ENCODE measurements around the gene NME9.

NME9 gene

GRCh38 chr3:138329127-138329983, at the start of gene NME9:
NME9 (minus strand) TSS chr3:138329851; CDS start chr3:138329335, 516 bp downstream.
- no peaks in the 10 kb centered on the region for H3K36me3 ChIP-seq (ENCODE audit: insufficient read depth, low read length)
- H3K9me2 ChIP-seq (replicated peaks; ENCODE audit: low read depth, low read length), result no peaks in the 10 kb centered on the region
- H4K20me1 ChIP-seq (ENCODE audit: insufficient read depth, low read length, poor library complexity, severe bottlenecking), result no peaks in the 10 kb centered on the region
- H3K4me2 ChIP-seq (ENCODE audit: low read depth, low read length, poor library complexity, severe bottlenecking), result peak within 1 kb of the TSS; percentile 88
- H3F3A ChIP-seq (ENCODE audit: low read depth), result no peaks in the 10 kb centered on the region
- TF ChIP-seq EZH2phosphoT487 (IDR thresholded peaks at IDR 0.05; ENCODE audit: borderline replicate concordance) (no peak), CTCF (conservative IDR thresholded peaks at IDR 0.05; ENCODE audit: low read length) (peak; percentile 80)
- peaks cover 33% of the 10 kb centered on the region for H3K4me1 ChIP-seq (ENCODE audit: insufficient read depth, low read length, poor library complexity, severe bottlenecking)
- H3K27me3 ChIP-seq (ENCODE audit: insufficient read depth, low read length, poor library complexity, severe bottlenecking), result no peaks in the 10 kb centered on the region
- peak within 1 kb of the TSS; percentile 86 for H3K4me3 ChIP-seq (ENCODE audit: low read length, poor library complexity, severe bottlenecking)
- H2AFZ ChIP-seq (ENCODE audit: low read length), result peak within 1 kb of the TSS; percentile 96
- H3K79me2 ChIP-seq (ENCODE audit: insufficient read depth, low read length), result no peaks in the 10 kb centered on the region
- no peaks in the 10 kb centered on the region for H3K9me3 ChIP-seq (ENCODE audit: insufficient read depth, low read depth, low read length)
- peak within 1 kb of the TSS; percentile 84 for H3K9ac ChIP-seq (ENCODE audit: low read depth, low read length, poor library complexity, severe bottlenecking)

- Histone ChIP-seq H3K9me2 (replicated peaks; ENCODE audit: low read depth, low read length) (no peaks in the 10 kb centered on the region), H3K4me1 (ENCODE audit: insufficient read depth, low read length, poor library complexity, severe bottlenecking) (no peaks in the 10 kb centered on the region), H4K20me1 (ENCODE audit: insufficient read depth, low read length, poor library complexity, severe bottlenecking) (no peaks in the 10 kb centered on the region), H3K4me3 (ENCODE audit: low read length, poor library complexity, severe bottlenecking) (no peak overlapping the region), H3F3A (ENCODE audit: low read depth) (no peaks in the 10 kb centered on the region), H3K4me2 (ENCODE audit: low read depth, low read length, poor library complexity, severe bottlenecking) (no peak overlapping the region), H3K79me2 (ENCODE audit: insufficient read depth, low read length) (no peaks in the 10 kb centered on the region), H3K9me3 (ENCODE audit: insufficient read depth, low read depth, low read length) (no peaks in the 10 kb centered on the region), H2AFZ (ENCODE audit: low read length) (no peak overlapping the region), H3K27me3 (ENCODE audit: insufficient read depth, low read length, poor library complexity, severe bottlenecking) (no peaks in the 10 kb centered on the region), H3K9ac (ENCODE audit: low read depth, low read length, poor library complexity, severe bottlenecking) (no peak overlapping the region), H3K36me3 (ENCODE audit: insufficient read depth, low read length) (no peaks in the 10 kb centered on the region)
- TF ChIP-seq EZH2phosphoT487 (IDR thresholded peaks at IDR 0.05; ENCODE audit: borderline replicate concordance) (no peak), CTCF (conservative IDR thresholded peaks at IDR 0.05; ENCODE audit: low read length) (no peak)
Observed at GRCh38 chr3:138378990-138379389, 49.3 kb upstream of the NME9 start.

- H3K9ac ChIP-seq (ENCODE audit: low read depth, low read length, poor library complexity, severe bottlenecking), result no peak overlapping the region
- no peak overlapping the region for H3K4me3 ChIP-seq (ENCODE audit: low read length, poor library complexity, severe bottlenecking)
- H3K9me3 ChIP-seq (ENCODE audit: insufficient read depth, low read depth, low read length), result no peaks in the 10 kb centered on the region
- H3K4me1 ChIP-seq (ENCODE audit: insufficient read depth, low read length, poor library complexity, severe bottlenecking), result no peaks in the 10 kb centered on the region
- H3K9me2 ChIP-seq (replicated peaks; ENCODE audit: low read depth, low read length), result no peaks in the 10 kb centered on the region
- H3K79me2 ChIP-seq (ENCODE audit: insufficient read depth, low read length), result no peaks in the 10 kb centered on the region
- no peaks in the 10 kb centered on the region for H3K27me3 ChIP-seq (ENCODE audit: insufficient read depth, low read length, poor library complexity, severe bottlenecking)
- no peaks in the 10 kb centered on the region for H3K36me3 ChIP-seq (ENCODE audit: insufficient read depth, low read length)
- H4K20me1 ChIP-seq (ENCODE audit: insufficient read depth, low read length, poor library complexity, severe bottlenecking), result no peaks in the 10 kb centered on the region
- no peaks in the 10 kb centered on the region for H3F3A ChIP-seq (ENCODE audit: low read depth)
- no peak overlapping the region for H2AFZ ChIP-seq (ENCODE audit: low read length)
- H3K4me2 ChIP-seq (ENCODE audit: low read depth, low read length, poor library complexity, severe bottlenecking), result no peak overlapping the region
- no peak for TF ChIP-seq CTCF (conservative IDR thresholded peaks at IDR 0.05; ENCODE audit: low read length)
- TF ChIP-seq EZH2phosphoT487 (IDR thresholded peaks at IDR 0.05; ENCODE audit: borderline replicate concordance), result no peak
Observed at GRCh38 chr3:138378331-138378730, 48.7 kb upstream of the NME9 start.
